ENCODE data around the gene SRP9. TPM values are rescaled to one million over a fixed set of nuclear protein-coding genes. Genes with fewer than 3 reads are reported as not detected.
A peak's percentile ranks its signal among the peaks of the same experiment; 100 is the strongest.
"Not testable (repeated sequence)": the region's sequence is repeated elsewhere in the genome, so short reads cannot be mapped to it uniquely, and the experiment has no call there.

Gene SRP9
- total RNA-seq, 1 donor from 2014 or later: 344 TPM

GRCh38 chr1:225777058-225777582 lies 506 bp upstream of the SRP9 start:
- Histone ChIP-seq H3K27me3 (ENCODE audit: control insufficient read depth, insufficient read depth, low read length) (no peaks in the 10 kb centered on the region), H3K4me3 (ENCODE audit: low read depth, low read length) (peak overlapping the region; percentile 44), H3K36me3 (ENCODE audit: control insufficient read depth, insufficient read depth, low read length) (no peaks in the 10 kb centered on the region)
- TF ChIP-seq CTCF (IDR thresholded peaks at IDR 0.05; ENCODE audit: insufficient read depth, low read length, poor library complexity, severe bottlenecking): no peak
- DNase-seq (ENCODE audit: low read depth): no peak

GRCh38 chr1:225778337-225778669 lies 677 bp downstream of the SRP9 start:
- TF ChIP-seq CTCF (IDR thresholded peaks at IDR 0.05; ENCODE audit: insufficient read depth, low read length, poor library complexity, severe bottlenecking): no peak
- Histone ChIP-seq H3K4me3 (ENCODE audit: low read depth, low read length) (peak overlapping the region; percentile 97), H3K36me3 (ENCODE audit: control insufficient read depth, insufficient read depth, low read length) (no peaks in the 10 kb centered on the region), H3K27me3 (ENCODE audit: control insufficient read depth, insufficient read depth, low read length) (no peaks in the 10 kb centered on the region)
- no peak for DNase-seq (ENCODE audit: low read depth)

- H3K27me3 ChIP-seq (ENCODE audit: control insufficient read depth, insufficient read depth, low read length); H3K36me3 ChIP-seq (ENCODE audit: control insufficient read depth, insufficient read depth, low read length); DNase-seq (ENCODE audit: low read depth): not testable (repeated sequence)
- H3K4me3 ChIP-seq (ENCODE audit: low read depth, low read length): peak overlapping the region; percentile 97
Measured at GRCh38 chr1:225779165-225779564, 1.5 kb downstream of the SRP9 start.

- TF ChIP-seq CTCF (IDR thresholded peaks at IDR 0.05; ENCODE audit: insufficient read depth, low read length, poor library complexity, severe bottlenecking): no peak
- DNase-seq (ENCODE audit: low read depth): no peak
- H3K27me3 ChIP-seq (ENCODE audit: control insufficient read depth, insufficient read depth, low read length): no peaks in the 10 kb centered on the region
- no peak overlapping the region for H3K4me3 ChIP-seq (ENCODE audit: low read depth, low read length)
- H3K36me3 ChIP-seq (ENCODE audit: control insufficient read depth, insufficient read depth, low read length): no peaks in the 10 kb centered on the region
Measured at GRCh38 chr1:225780134-225780533, 2.5 kb downstream of the SRP9 start.

- DNase-seq (ENCODE audit: low read depth): no peak
- no peak for TF ChIP-seq CTCF (IDR thresholded peaks at IDR 0.05; ENCODE audit: insufficient read depth, low read length, poor library complexity, severe bottlenecking)
- Histone ChIP-seq H3K4me3 (ENCODE audit: low read depth, low read length) (no peak overlapping the region), H3K36me3 (ENCODE audit: control insufficient read depth, insufficient read depth, low read length) (no peaks in the 10 kb centered on the region), H3K27me3 (ENCODE audit: control insufficient read depth, insufficient read depth, low read length) (no peaks in the 10 kb centered on the region)
Measured at GRCh38 chr1:225780630-225781029, 3.0 kb downstream of the SRP9 start.

DNA sequence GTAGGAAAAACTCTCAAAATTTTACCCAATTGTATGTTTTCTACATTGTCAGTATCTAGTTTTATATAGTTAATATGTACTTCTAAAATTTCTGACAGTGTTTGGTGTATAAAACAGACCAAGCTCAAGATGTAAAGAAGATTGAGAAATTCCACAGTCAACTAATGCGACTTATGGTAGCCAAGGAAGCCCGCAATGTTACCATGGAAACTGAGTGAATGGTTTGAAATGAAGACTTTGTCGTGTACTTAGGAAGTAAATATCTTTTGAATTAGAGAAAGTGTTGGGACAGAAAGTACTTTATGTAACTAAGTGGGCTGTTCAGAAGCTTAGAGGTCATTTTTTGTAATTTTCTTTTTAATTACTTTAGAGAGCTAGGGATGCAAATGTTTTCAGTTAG lies 11.5 kb downstream of the SRP9 start:
- not testable (repeated sequence) for H3K27me3 ChIP-seq (ENCODE audit: control insufficient read depth, insufficient read depth, low read length)

GRCh38 chr1:225794954-225795353 lies 17.3 kb downstream of the SRP9 start:
- no peak for TF ChIP-seq CTCF (IDR thresholded peaks at IDR 0.05; ENCODE audit: insufficient read depth, low read length, poor library complexity, severe bottlenecking)
- H3K36me3 ChIP-seq (ENCODE audit: control insufficient read depth, insufficient read depth, low read length): peaks cover 3% of the 10 kb centered on the region
- H3K27me3 ChIP-seq (ENCODE audit: control insufficient read depth, insufficient read depth, low read length): no peaks in the 10 kb centered on the region
- H3K4me3 ChIP-seq (ENCODE audit: low read depth, low read length): no peak overlapping the region
- no peak for DNase-seq (ENCODE audit: low read depth)

More for the DNA sequence above, 11.5 kb downstream of the SRP9 start:
- H3K36me3 ChIP-seq (ENCODE audit: control insufficient read depth, insufficient read depth, low read length); H3K4me3 ChIP-seq (ENCODE audit: low read depth, low read length); DNase-seq (ENCODE audit: low read depth): not testable (repeated sequence)

DNA sequence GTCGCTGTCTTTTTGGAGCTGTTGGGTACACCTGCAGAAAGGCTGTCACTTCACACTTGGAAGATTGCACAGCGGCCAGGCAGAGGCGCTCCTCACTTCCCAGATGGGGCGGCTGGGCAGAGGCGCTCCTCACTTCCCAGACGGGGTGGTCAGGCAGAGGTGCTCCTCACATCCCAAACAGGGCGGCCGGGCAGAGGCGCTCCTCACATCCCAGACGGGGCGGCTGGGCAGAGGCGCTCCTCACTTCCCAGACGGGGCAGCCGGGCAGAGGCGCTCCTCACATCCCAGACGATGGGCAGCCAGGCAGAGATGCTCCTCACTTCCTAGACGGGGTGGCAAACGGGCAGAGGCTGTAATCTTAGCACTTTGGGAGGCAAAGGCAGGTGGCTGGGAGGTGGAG lies 18.5 kb downstream of the SRP9 start:
- DNase-seq (ENCODE audit: low read depth); H3K4me3 ChIP-seq (ENCODE audit: low read depth, low read length); H3K36me3 ChIP-seq (ENCODE audit: control insufficient read depth, insufficient read depth, low read length); H3K27me3 ChIP-seq (ENCODE audit: control insufficient read depth, insufficient read depth, low read length): not testable (repeated sequence)

DNA sequence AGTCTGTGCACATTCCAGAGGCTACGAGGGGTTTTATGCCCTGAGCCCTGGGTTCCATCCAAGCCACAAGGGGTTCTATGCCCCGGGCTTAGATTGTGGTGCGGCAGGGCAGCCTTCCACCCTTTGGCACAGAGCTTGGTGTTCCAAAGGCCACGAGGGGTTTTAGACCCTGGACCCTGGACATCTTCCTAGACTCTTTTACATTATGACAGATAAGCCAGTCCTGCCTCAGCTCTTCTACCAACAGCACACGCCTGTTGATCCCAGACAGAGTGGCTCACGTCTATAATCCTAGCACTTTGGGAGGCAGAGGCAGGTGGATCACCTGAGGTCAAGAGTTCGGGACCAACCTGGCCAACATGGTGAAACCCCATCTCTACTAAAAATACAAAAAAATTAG lies 23.5 kb downstream of the SRP9 start:
- H3K4me3 ChIP-seq (ENCODE audit: low read depth, low read length); DNase-seq (ENCODE audit: low read depth); H3K27me3 ChIP-seq (ENCODE audit: control insufficient read depth, insufficient read depth, low read length); H3K36me3 ChIP-seq (ENCODE audit: control insufficient read depth, insufficient read depth, low read length): not testable (repeated sequence)
